ENCODE data around the gene VSTM5.
"Not testable (repeated sequence)": the region's sequence is repeated elsewhere in the genome, so short reads cannot be mapped to it uniquely, and the experiment has no call there.

Gene VSTM5

GRCh38 chr11:93850594-93851018 is at the start of gene VSTM5:
Gene VSTM5, minus strand, starts transcription at chr11:93850618. Its CDS starts 116 bp downstream, at chr11:93850502.
- no peak for DNase-seq (ENCODE audit: low spot score)

GRCh38 chr11:93895106-93895862 is 44.9 kb upstream of the VSTM5 start:
- peak; percentile 50 for DNase-seq (ENCODE audit: low spot score)

GRCh38 chr11:93890391-93891051 is 40.1 kb upstream of the VSTM5 start:
- no peak for DNase-seq (ENCODE audit: low spot score)

- no peak for DNase-seq (ENCODE audit: low spot score)
These were observed 36.7 kb upstream of the VSTM5 start for GRCh38 chr11:93887111-93887510.

- not testable (repeated sequence) for DNase-seq (ENCODE audit: low spot score)
These were observed 28.7 kb upstream of the VSTM5 start for GRCh38 chr11:93879114-93879513.

- DNase-seq (ENCODE audit: low spot score) = no peak
These were observed 25.2 kb upstream of the VSTM5 start for GRCh38 chr11:93875637-93876036.

- DNase-seq (ENCODE audit: low spot score) = no peak
These were observed 21.1 kb upstream of the VSTM5 start for GRCh38 chr11:93871526-93871925.

GRCh38 chr11:93870616-93871015 is 20.2 kb upstream of the VSTM5 start:
- DNase-seq (ENCODE audit: low spot score) = no peak

GRCh38 chr11:93869830-93870229 is 19.4 kb upstream of the VSTM5 start:
- DNase-seq (ENCODE audit: low spot score) = no peak

- DNase-seq (ENCODE audit: low spot score) = not testable (repeated sequence)
These were observed 18.0 kb upstream of the VSTM5 start for GRCh38 chr11:93868404-93868803.

GRCh38 chr11:93861808-93862207 is 11.4 kb upstream of the VSTM5 start:
- DNase-seq (ENCODE audit: low spot score) = no peak

- DNase-seq (ENCODE audit: low spot score) = no peak
These were observed 7.8 kb upstream of the VSTM5 start for GRCh38 chr11:93858121-93858775.

GRCh38 chr11:93857413-93858120 is 7.1 kb upstream of the VSTM5 start:
- DNase-seq (ENCODE audit: low spot score) = no peak

- no peak for DNase-seq (ENCODE audit: low spot score)
These were observed 1.8 kb upstream of the VSTM5 start for GRCh38 chr11:93852242-93852641.

GRCh38 chr11:93849751-93850593 is 446 bp downstream of the VSTM5 start:
- DNase-seq (ENCODE audit: low spot score) = peak; percentile 35

GRCh38 chr11:93849201-93849600 is 1.2 kb downstream of the VSTM5 start:
- no peak for DNase-seq (ENCODE audit: low spot score)

- no peak for DNase-seq (ENCODE audit: low spot score)
These were observed 4.0 kb downstream of the VSTM5 start for GRCh38 chr11:93846411-93846810.

- DNase-seq (ENCODE audit: low spot score) = no peak
These were observed 5.0 kb downstream of the VSTM5 start for GRCh38 chr11:93845181-93846092.

- no peak for DNase-seq (ENCODE audit: low spot score)
These were observed 5.8 kb downstream of the VSTM5 start for GRCh38 chr11:93844568-93844967.

- DNase-seq (ENCODE audit: low spot score) = no peak
These were observed 6.5 kb downstream of the VSTM5 start for GRCh38 chr11:93843906-93844305.
